ENCODE data around the gene IGFL3. TPM values are rescaled to one million over a fixed set of nuclear protein-coding genes. Genes with fewer than 3 reads are reported as not detected.

The IGFL3 gene
- total and polyA plus RNA-seq, 2 donors (not counting 1 experiment from before 2014, with no cell fraction given): not detected

GRCh38 chr19:46150606-46151005, 26.1 kb upstream of the IGFL3 start:
- Histone ChIP-seq H3K27ac (ENCODE audit: insufficient read depth, low read length) (no peak overlapping the region), H3K4me2 (ENCODE audit: extremely low read depth, insufficient read depth, low read length) (no peak overlapping the region), H3K4me1 (ENCODE audit: control insufficient read depth, extremely low read depth, insufficient read depth, low read length) (no peaks in the 10 kb centered on the region), H3K27me3 (ENCODE audit: control insufficient read depth, insufficient read depth, low read length) (peaks cover 3% of the 10 kb centered on the region), H3K9ac (ENCODE audit: insufficient read depth, low read length) (no peak overlapping the region), H4K20me1 (ENCODE audit: control insufficient read depth, extremely low read depth, insufficient read depth, low read length) (no peaks in the 10 kb centered on the region), H3K79me2 (ENCODE audit: control insufficient read depth, insufficient read depth, low read length) (no peaks in the 10 kb centered on the region), H3K36me3 (ENCODE audit: control insufficient read depth, insufficient read depth, low read length) (no peaks in the 10 kb centered on the region), H2AFZ (ENCODE audit: low read length) (no peak overlapping the region), H3K4me3 (replicated peaks in 1 of 4; ENCODE audit: control extremely low read depth in 1 of 4, insufficient read depth in 1 of 4, low read depth in 3 of 4, low read length in 4 of 4) (no peak overlapping the region), H3K9me3 (ENCODE audit: control insufficient read depth, insufficient read depth, low read depth, low read length) (no peaks in the 10 kb centered on the region)
- DNase-seq (ENCODE audit: low read depth in 2 of 2): no peak
- TF ChIP-seq, protein P1, sequence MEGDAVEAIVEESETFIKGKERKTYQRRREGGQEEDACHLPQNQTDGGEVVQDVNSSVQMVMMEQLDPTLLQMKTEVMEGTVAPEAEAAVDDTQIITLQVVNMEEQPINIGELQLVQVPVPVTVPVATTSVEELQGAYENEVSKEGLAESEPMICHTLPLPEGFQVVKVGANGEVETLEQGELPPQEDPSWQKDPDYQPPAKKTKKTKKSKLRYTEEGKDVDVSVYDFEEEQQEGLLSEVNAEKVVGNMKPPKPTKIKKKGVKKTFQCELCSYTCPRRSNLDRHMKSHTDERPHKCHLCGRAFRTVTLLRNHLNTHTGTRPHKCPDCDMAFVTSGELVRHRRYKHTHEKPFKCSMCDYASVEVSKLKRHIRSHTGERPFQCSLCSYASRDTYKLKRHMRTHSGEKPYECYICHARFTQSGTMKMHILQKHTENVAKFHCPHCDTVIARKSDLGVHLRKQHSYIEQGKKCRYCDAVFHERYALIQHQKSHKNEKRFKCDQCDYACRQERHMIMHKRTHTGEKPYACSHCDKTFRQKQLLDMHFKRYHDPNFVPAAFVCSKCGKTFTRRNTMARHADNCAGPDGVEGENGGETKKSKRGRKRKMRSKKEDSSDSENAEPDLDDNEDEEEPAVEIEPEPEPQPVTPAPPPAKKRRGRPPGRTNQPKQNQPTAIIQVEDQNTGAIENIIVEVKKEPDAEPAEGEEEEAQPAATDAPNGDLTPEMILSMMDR (conservative IDR thresholded peaks at IDR 0.05 in 1 of 2, IDR thresholded peaks at IDR 0.05 in 1 of 2; ENCODE audit: low read depth in 1 of 2, low read length in 2 of 2): no peak
- no peak for TF ChIP-seq EZH2 (IDR thresholded peaks at IDR 0.05; ENCODE audit: low read length, missing control alignments)

DNA sequence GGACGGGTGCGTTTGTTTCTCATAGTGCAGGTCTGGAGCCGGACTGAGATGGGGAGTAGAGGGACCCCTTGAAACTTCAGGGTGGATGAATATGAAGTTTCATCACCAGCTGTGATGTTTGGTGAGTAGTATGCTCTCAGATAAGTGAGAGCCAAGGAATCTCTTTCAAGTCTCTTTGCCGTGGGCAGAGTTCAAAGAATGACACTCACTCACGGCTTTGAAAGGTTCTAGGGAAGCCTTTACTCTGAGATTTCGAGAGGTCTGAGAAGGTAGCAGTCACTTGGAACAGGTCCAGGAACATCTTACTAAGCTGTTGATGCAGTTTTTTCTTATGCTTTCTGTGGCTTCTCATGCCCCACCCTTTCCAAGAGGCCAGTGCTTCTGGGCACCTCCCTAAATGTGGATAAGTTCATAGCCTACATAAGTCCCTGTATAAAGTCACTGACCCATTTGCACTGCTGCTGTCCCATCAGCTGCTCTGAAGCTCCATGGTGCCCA, 23.4 kb upstream of the IGFL3 start, which contains the start of gene IGFL2:
Gene IGFL2 (plus strand): TSS at position 448 of the 498 bp plus-strand sequence. CDS start 41 bp downstream, at position 489.
- H3K4me2 ChIP-seq (ENCODE audit: extremely low read depth, insufficient read depth, low read length): no peak within 1 kb of the TSS
- no peaks in the 10 kb centered on the region for H3K36me3 ChIP-seq (ENCODE audit: control insufficient read depth, insufficient read depth, low read length)
- TF ChIP-seq EZH2 (IDR thresholded peaks at IDR 0.05; ENCODE audit: low read length, missing control alignments): no peak
- TF ChIP-seq, protein P1 (conservative IDR thresholded peaks at IDR 0.05 in 1 of 2, IDR thresholded peaks at IDR 0.05 in 1 of 2; ENCODE audit: low read depth in 1 of 2, low read length in 2 of 2): no peak
- no peaks in the 10 kb centered on the region for H3K4me1 ChIP-seq (ENCODE audit: control insufficient read depth, extremely low read depth, insufficient read depth, low read length)
- no peak within 1 kb of the TSS for H2AFZ ChIP-seq (ENCODE audit: low read length)
- no peak within 1 kb of the TSS for H3K4me3 ChIP-seq (replicated peaks in 1 of 4; ENCODE audit: control extremely low read depth in 1 of 4, insufficient read depth in 1 of 4, low read depth in 3 of 4, low read length in 4 of 4)
- H3K9me3 ChIP-seq (ENCODE audit: control insufficient read depth, insufficient read depth, low read depth, low read length): no peaks in the 10 kb centered on the region
- H3K27me3 ChIP-seq (ENCODE audit: control insufficient read depth, insufficient read depth, low read length): peaks cover 6% of the 10 kb centered on the region
- no peaks in the 10 kb centered on the region for H3K79me2 ChIP-seq (ENCODE audit: control insufficient read depth, insufficient read depth, low read length)
- peak in 1 of 2 donors; percentile 73 for DNase-seq (ENCODE audit: low read depth in 2 of 2)
- no peak within 1 kb of the TSS for H3K9ac ChIP-seq (ENCODE audit: insufficient read depth, low read length)
- no peak within 1 kb of the TSS for H3K27ac ChIP-seq (ENCODE audit: insufficient read depth, low read length)
- no peaks in the 10 kb centered on the region for H4K20me1 ChIP-seq (ENCODE audit: control insufficient read depth, extremely low read depth, insufficient read depth, low read length)

- TF ChIP-seq, protein P1 (conservative IDR thresholded peaks at IDR 0.05 in 1 of 2, IDR thresholded peaks at IDR 0.05 in 1 of 2; ENCODE audit: low read depth in 1 of 2, low read length in 2 of 2): no peak
- TF ChIP-seq EZH2 (IDR thresholded peaks at IDR 0.05; ENCODE audit: low read length, missing control alignments): no peak
- Histone ChIP-seq H2AFZ (ENCODE audit: low read length) (no peak overlapping the region), H3K4me3 (replicated peaks in 1 of 4; ENCODE audit: control extremely low read depth in 1 of 4, insufficient read depth in 1 of 4, low read depth in 3 of 4, low read length in 4 of 4) (no peak overlapping the region), H3K27me3 (ENCODE audit: control insufficient read depth, insufficient read depth, low read length) (peaks cover 6% of the 10 kb centered on the region), H3K36me3 (ENCODE audit: control insufficient read depth, insufficient read depth, low read length) (no peaks in the 10 kb centered on the region), H3K9ac (ENCODE audit: insufficient read depth, low read length) (no peak overlapping the region), H3K4me2 (ENCODE audit: extremely low read depth, insufficient read depth, low read length) (no peak overlapping the region), H3K4me1 (ENCODE audit: control insufficient read depth, extremely low read depth, insufficient read depth, low read length) (no peaks in the 10 kb centered on the region), H3K79me2 (ENCODE audit: control insufficient read depth, insufficient read depth, low read length) (no peaks in the 10 kb centered on the region), H4K20me1 (ENCODE audit: control insufficient read depth, extremely low read depth, insufficient read depth, low read length) (no peaks in the 10 kb centered on the region), H3K27ac (ENCODE audit: insufficient read depth, low read length) (no peak overlapping the region), H3K9me3 (ENCODE audit: control insufficient read depth, insufficient read depth, low read depth, low read length) (no peaks in the 10 kb centered on the region)
- no peak for DNase-seq (ENCODE audit: low read depth in 2 of 2)
Observed at GRCh38 chr19:46147166-46147740, 22.8 kb upstream of the IGFL3 start.
